H9 (cell line): ENCODE data around the gene PPARGC1A. TPM values are rescaled to one million over a fixed set of nuclear protein-coding genes. Genes with fewer than 3 reads are reported as not detected.

Source experiments
- DNase-seq: peaks from one replicate; pipeline ENCODE4 v3.0.0-alpha.2; 2017
- H2AFZ ChIP-seq: one replicate; pipeline ENCODE4 v1.6.1; 2013; ENCODE audit warnings: mild to moderate bottlenecking, low read length, control low read depth, moderate library complexity
- H2AK5ac ChIP-seq: 2 replicates; pipeline ENCODE4 v1.6.1; 2013; ENCODE audit warnings: low read length, control low read depth, mixed read lengths; ENCODE audit not compliant: insufficient read length
- H2BK120ac ChIP-seq: one replicate; pipeline ENCODE4 v1.6.1; 2013; ENCODE audit warnings: low read depth, mild to moderate bottlenecking, low read length, control low read depth, inconsistent platforms; ENCODE audit not compliant: poor library complexity, severe bottlenecking
- H2BK12ac ChIP-seq: 2 replicates; pipeline ENCODE4 v1.6.1; 2013; ENCODE audit warnings: low read length, control low read depth, mixed read lengths, low read depth; ENCODE audit not compliant: insufficient read length
- H2BK15ac ChIP-seq: 2 replicates; pipeline ENCODE4 v1.6.1; 2013; ENCODE audit warnings: low read depth, low read length, control low read depth
- H2BK20ac ChIP-seq: one replicate; pipeline ENCODE4 v1.6.1; 2013; ENCODE audit warnings: low read depth, mild to moderate bottlenecking, low read length, control low read depth, inconsistent platforms; ENCODE audit not compliant: poor library complexity, severe bottlenecking
- H2BK5ac ChIP-seq: 2 replicates; pipeline ENCODE4 v1.6.1; 2013; ENCODE audit warnings: low read length, control low read depth, mixed read lengths; ENCODE audit not compliant: insufficient read length
- H3K14ac ChIP-seq: 2 replicates; pipeline ENCODE4 v1.6.1; 2013; ENCODE audit warnings: low read length, control low read depth; ENCODE audit not compliant: insufficient read depth
- H3K18ac ChIP-seq: 2 replicates; pipeline ENCODE4 v1.6.1; 2013; ENCODE audit warnings: low read depth, mild to moderate bottlenecking, mixed read lengths, low read length, control low read depth; ENCODE audit not compliant: insufficient read length
- H3K23ac ChIP-seq: 2 replicates; pipeline ENCODE4 v1.6.1; 2013; ENCODE audit warnings: low read length, control low read depth, mixed read lengths, low read depth; ENCODE audit not compliant: insufficient read length
- H3K23me2 ChIP-seq: 2 replicates; pipeline ENCODE4 v1.6.1; 2013; ENCODE audit warnings: low read depth, mild to moderate bottlenecking, mixed read lengths, low read length, control low read depth; ENCODE audit not compliant: insufficient read length, poor library complexity, severe bottlenecking
- H3K27ac ChIP-seq: 2 replicates; pipeline ENCODE4 v1.5.1; 2013; ENCODE audit warnings: low read length, control low read depth, mixed read lengths, low read depth; ENCODE audit not compliant: insufficient read length
- H3K27me3 ChIP-seq: 2 replicates; pipeline ENCODE4 v1.6.1; 2013; ENCODE audit warnings: low read length, control low read depth, inconsistent platforms; ENCODE audit not compliant: insufficient read depth
- H3K4ac ChIP-seq: 2 replicates; pipeline ENCODE4 v1.6.1; 2013; ENCODE audit warnings: low read depth, mild to moderate bottlenecking, control low read depth, inconsistent platforms, low read length, moderate library complexity
- H3K4me1 ChIP-seq: 2 replicates; pipeline ENCODE4 v1.6.1; 2013; ENCODE audit warnings: low read length, control low read depth, inconsistent platforms; ENCODE audit not compliant: insufficient read depth
- H3K4me2 ChIP-seq: 2 replicates; pipeline ENCODE4 v1.6.1; 2013; ENCODE audit warnings: low read length, control low read depth, mixed read lengths; ENCODE audit not compliant: insufficient read length, insufficient read depth
- H3K56ac ChIP-seq: 2 replicates; pipeline ENCODE4 v1.6.1; 2013; ENCODE audit warnings: low read depth, mild to moderate bottlenecking, mixed read lengths, low read length, control low read depth; ENCODE audit not compliant: insufficient read length
- H3K79me1 ChIP-seq: 2 replicates; pipeline ENCODE4 v1.6.1; 2013; ENCODE audit warnings: low read depth, mild to moderate bottlenecking, moderate library complexity, low read length, control low read depth, inconsistent platforms; ENCODE audit not compliant: insufficient read depth, poor library complexity, severe bottlenecking
- H3K79me2 ChIP-seq: 2 replicates; pipeline ENCODE4 v1.6.1; 2013; ENCODE audit warnings: low read length, control low read depth, inconsistent platforms; ENCODE audit not compliant: insufficient read depth
- H3K9ac ChIP-seq: 2 replicates; pipeline ENCODE4 v1.6.1; 2013; ENCODE audit warnings: low read length, control low read depth, mixed read lengths; ENCODE audit not compliant: insufficient read length; ENCODE audit errors: extremely low read depth
- H3K9me3 ChIP-seq: one replicate; pipeline ENCODE4 v1.6.1; 2013; ENCODE audit warnings: low read depth, low read length, inconsistent platforms; ENCODE audit not compliant: control insufficient read depth
- H3T11ph ChIP-seq: one replicate; pipeline ENCODE4 v1.6.1; 2013; ENCODE audit warnings: mild to moderate bottlenecking, low read length, control low read depth, inconsistent platforms
- H4K20me1 ChIP-seq: one replicate; pipeline ENCODE4 v1.6.1; 2013; ENCODE audit not compliant: control insufficient read depth, insufficient read length, insufficient read depth
- H4K5ac ChIP-seq: 2 replicates; pipeline ENCODE4 v1.6.1; 2013; ENCODE audit warnings: low read depth, mild to moderate bottlenecking, mixed read lengths, low read length, control low read depth; ENCODE audit not compliant: insufficient read length
- H4K8ac ChIP-seq: replicated peaks from 2 replicates; pipeline ENCODE4 v1.6.1; 2013; ENCODE audit warnings: low read length, control low read depth, mixed read lengths, low read depth; ENCODE audit not compliant: insufficient read length
- H4K91ac ChIP-seq: 2 replicates; pipeline ENCODE4 v1.6.1; 2013; ENCODE audit warnings: low read depth, mild to moderate bottlenecking, moderate library complexity, mixed read lengths, low read length, control low read depth; ENCODE audit not compliant: insufficient read length
- H3K27ac Mint-ChIP-seq, 3 experiments: 2 replicates in 2 of 3; 3 replicates in 1 of 3; pipeline ENCODE4 v1.8.0; 2020 to 2021; ENCODE audit warnings: mixed read lengths in 3 of 3, mild to moderate bottlenecking in 1 of 3, moderate library complexity in 1 of 3
- H3K27me3 Mint-ChIP-seq: 2 replicates; pipeline ENCODE4 v1.8.0; 2021; ENCODE audit warnings: low read depth, mild to moderate bottlenecking, moderate library complexity, mixed read lengths
- H3K36me3 Mint-ChIP-seq, 3 experiments: 2 replicates in 2 of 3; 3 replicates in 1 of 3; pipeline ENCODE4 v1.8.0; 2020 to 2021; ENCODE audit warnings: low read depth in 3 of 3, mixed read lengths in 3 of 3; ENCODE audit not compliant: insufficient read depth in 1 of 3
- H3K4me1 Mint-ChIP-seq, 2 experiments: 2 replicates each; pipeline ENCODE4 v1.8.0; 2020; ENCODE audit warnings: mixed read lengths in 2 of 2
- H3K4me3 Mint-ChIP-seq, 2 experiments: 2 replicates in 1 of 2; 3 replicates in 1 of 2; pipeline ENCODE4 v1.8.0; 2020 to 2021; ENCODE audit warnings: mild to moderate bottlenecking in 2 of 2, mixed read lengths in 2 of 2, moderate library complexity in 1 of 2
- H3K9me3 Mint-ChIP-seq, 2 experiments: 2 replicates in 1 of 2; 3 replicates in 1 of 2; pipeline ENCODE4 v1.8.0; 2020; ENCODE audit warnings: mild to moderate bottlenecking in 2 of 2, mixed read lengths in 2 of 2, moderate library complexity in 1 of 2
- CTCF ChIP-seq: fragments of 200-600 bp; sonication (generic); conservative IDR thresholded peaks from 3 replicates; pipeline ENCODE4 v1.8.0; 2021; ENCODE audit warnings: antibody characterized with exemption, mild to moderate bottlenecking
- WGBS: extraction: QIAGEN DNeasy Blood & Tissue Kit; methylation state at CpG from one replicate; pipeline ENCODE4 v1.1.7; 2013; ENCODE audit warnings: missing lambda C conversion rate, low lambda C conversion rate, mixed read lengths; ENCODE audit not compliant: insufficient read length; ENCODE audit errors: extremely low coverage; 5-methylcytosine and 5-hydroxymethylcytosine counted together
- total RNA-seq: library from RNA; stranded (reverse); gene quantifications from 2 replicates; pipeline ENCODE4 v1.2.1, GENCODE V29; 2021

Gene PPARGC1A
- total RNA-seq, 1 experiment from 2014 or later, result 1.7 TPM

DNA sequence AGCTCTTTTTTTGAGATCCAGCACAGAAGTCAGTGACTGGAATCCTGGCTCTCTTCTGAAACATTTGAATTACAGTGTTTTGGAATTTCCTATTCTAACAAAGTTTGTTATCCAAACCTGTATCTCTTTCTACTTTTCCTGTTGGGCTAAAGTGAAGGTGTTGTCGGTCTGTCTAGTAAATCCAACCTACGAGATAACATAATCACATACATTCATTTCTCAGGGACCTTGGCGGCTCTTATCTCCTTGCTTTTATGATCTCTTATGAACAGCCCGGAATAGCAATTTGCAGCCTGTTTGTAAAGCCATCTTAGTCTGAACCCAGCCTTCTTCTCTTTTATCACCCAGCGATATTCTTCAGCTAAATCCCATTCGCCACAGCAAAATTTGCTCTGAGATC lies 14.5 kb downstream of the PPARGC1A start:
- Mint-ChIP-seq H3K4me3 (no peak overlapping the region), H3K27ac (no peak overlapping the region), H3K9me3 (no peaks in the 10 kb centered on the region), H3K36me3 (no peaks in the 10 kb centered on the region; a peak in 1 of 7 replicates), H3K27me3 (no peaks in the 10 kb centered on the region), H3K4me1 (peaks cover 20 to 49% of the 10 kb centered on the region in 2 experiments)
- TF ChIP-seq CTCF, result no peak
- Histone ChIP-seq H3K56ac (no peak overlapping the region), H2BK15ac (no peak overlapping the region), H3K4me2 (no peak overlapping the region), H2BK120ac (no peak overlapping the region), H3T11ph (no peak overlapping the region), H3K14ac (no peak overlapping the region), H4K91ac (no peak overlapping the region), H4K8ac (no peak overlapping the region), H3K9ac (no peak overlapping the region), H2AFZ (no peak overlapping the region), H2BK12ac (no peak overlapping the region), H2BK5ac (no peak overlapping the region), H3K27me3 (no peaks in the 10 kb centered on the region), H4K5ac (no peak overlapping the region), H4K20me1 (no peaks in the 10 kb centered on the region), H3K4ac (no peak overlapping the region), H2AK5ac (no peak overlapping the region), H2BK20ac (no peak overlapping the region), H3K79me2 (no peaks in the 10 kb centered on the region), H3K79me1 (no peaks in the 10 kb centered on the region), H3K4me1 (peaks cover 12% of the 10 kb centered on the region), H3K23me2 (no peaks in the 10 kb centered on the region), H3K9me3 (no peaks in the 10 kb centered on the region), H3K18ac (no peak overlapping the region), H3K27ac (no peak overlapping the region), H3K23ac (no peak overlapping the region)
- DNase-seq, result no peak
- WGBS, result no CpG with 5 or more reads among the region's 6 CpGs
